ENCODE measurements around the gene CDC16.

The CDC16 gene

DNA sequence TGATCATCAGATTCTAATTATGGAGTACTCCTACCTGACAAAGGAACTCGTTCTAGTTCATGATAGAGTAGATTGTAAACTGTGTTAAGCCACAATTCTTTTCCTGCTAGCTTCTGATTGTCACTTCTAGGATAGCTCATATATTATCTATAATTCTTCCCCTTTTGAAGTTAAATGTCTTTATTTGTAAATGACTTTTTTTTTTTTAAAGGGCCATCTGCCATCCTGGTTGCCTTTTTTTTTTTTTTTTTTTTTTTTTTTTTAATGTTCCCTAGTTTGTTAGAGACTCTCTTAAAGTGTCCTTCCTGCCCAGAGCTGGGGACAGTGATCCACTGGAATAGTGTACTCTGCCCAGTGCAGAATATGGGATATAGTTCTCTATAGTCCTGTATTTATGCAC is 83.9 kb downstream of the CDC16 start:
- H3K9me3 Mint-ChIP-seq: peaks cover 15% of the 10 kb centered on the region
- H3K36me3 Mint-ChIP-seq (ENCODE audit: low read depth): peaks cover 77% of the 10 kb centered on the region
- peaks cover 46% of the 10 kb centered on the region for H3K4me1 Mint-ChIP-seq
- no peak overlapping the region for H3K4me3 Mint-ChIP-seq
- H3K27me3 Mint-ChIP-seq (ENCODE audit: low read depth, poor library complexity): no peaks in the 10 kb centered on the region
- H3K27ac Mint-ChIP-seq: no peak overlapping the region
- TF ChIP-seq, protein P1, sequence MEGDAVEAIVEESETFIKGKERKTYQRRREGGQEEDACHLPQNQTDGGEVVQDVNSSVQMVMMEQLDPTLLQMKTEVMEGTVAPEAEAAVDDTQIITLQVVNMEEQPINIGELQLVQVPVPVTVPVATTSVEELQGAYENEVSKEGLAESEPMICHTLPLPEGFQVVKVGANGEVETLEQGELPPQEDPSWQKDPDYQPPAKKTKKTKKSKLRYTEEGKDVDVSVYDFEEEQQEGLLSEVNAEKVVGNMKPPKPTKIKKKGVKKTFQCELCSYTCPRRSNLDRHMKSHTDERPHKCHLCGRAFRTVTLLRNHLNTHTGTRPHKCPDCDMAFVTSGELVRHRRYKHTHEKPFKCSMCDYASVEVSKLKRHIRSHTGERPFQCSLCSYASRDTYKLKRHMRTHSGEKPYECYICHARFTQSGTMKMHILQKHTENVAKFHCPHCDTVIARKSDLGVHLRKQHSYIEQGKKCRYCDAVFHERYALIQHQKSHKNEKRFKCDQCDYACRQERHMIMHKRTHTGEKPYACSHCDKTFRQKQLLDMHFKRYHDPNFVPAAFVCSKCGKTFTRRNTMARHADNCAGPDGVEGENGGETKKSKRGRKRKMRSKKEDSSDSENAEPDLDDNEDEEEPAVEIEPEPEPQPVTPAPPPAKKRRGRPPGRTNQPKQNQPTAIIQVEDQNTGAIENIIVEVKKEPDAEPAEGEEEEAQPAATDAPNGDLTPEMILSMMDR (IDR thresholded peaks at IDR 0.05): no peak
- no peak for DNase-seq

DNA sequence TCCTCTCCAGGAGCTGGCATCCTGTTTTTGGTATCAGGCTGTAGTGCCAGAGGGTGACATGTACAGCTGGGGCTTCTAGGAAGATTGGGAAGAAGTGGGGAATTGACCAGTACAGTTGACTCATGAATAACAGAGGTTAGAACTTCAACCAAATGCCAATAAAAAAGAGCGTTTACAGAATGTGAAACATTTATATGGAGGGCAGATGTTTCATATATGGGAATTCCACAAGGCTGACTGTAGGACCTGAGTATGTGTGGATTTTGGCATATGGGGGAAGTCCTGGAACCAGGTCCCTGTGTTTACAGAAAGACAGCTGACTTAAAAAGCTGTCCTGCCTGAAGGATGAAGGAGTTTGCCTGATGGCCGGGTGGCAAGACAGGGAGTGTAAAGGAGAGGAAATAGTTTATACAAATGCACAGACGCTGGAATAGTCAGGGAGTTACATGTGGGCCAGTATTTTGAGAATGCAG is 84.8 kb downstream of the CDC16 start:
- TF ChIP-seq, protein P1 (IDR thresholded peaks at IDR 0.05): no peak
- Mint-ChIP-seq H3K27me3 (ENCODE audit: low read depth, poor library complexity) (no peaks in the 10 kb centered on the region), H3K36me3 (ENCODE audit: low read depth) (peaks cover 85% of the 10 kb centered on the region), H3K27ac (peak overlapping the region; percentile 68), H3K4me1 (peaks cover 42% of the 10 kb centered on the region), H3K4me3 (no peak overlapping the region), H3K9me3 (peaks cover 20% of the 10 kb centered on the region)
- no peak for DNase-seq

DNA sequence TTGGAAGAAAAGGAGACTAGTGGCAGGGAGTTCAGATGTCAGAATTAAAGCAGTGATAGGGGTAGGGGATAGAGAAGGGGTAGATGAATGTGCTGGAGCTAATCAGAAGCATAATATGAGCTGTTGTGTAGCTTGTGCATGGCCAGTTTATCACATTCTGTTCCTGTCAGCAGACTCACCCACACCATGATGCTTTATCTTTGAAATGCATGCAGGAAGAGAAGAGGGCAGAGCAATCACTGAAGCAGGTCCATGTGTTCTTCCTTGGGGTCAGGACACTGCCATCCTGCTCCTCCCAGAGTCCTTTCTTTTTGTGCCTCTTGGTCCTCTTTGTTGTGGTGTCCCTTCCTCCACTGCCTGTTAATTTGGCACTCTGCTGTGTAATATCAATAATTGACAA is 85.4 kb downstream of the CDC16 start:
- H3K4me3 Mint-ChIP-seq: no peak overlapping the region
- H3K36me3 Mint-ChIP-seq (ENCODE audit: low read depth): peaks cover 88% of the 10 kb centered on the region
- TF ChIP-seq, protein P1 (IDR thresholded peaks at IDR 0.05): no peak
- peaks cover 20% of the 10 kb centered on the region for H3K9me3 Mint-ChIP-seq
- H3K27me3 Mint-ChIP-seq (ENCODE audit: low read depth, poor library complexity): no peaks in the 10 kb centered on the region
- DNase-seq: no peak
- H3K27ac Mint-ChIP-seq: peak overlapping the region; percentile 68
- peaks cover 38% of the 10 kb centered on the region for H3K4me1 Mint-ChIP-seq

DNA sequence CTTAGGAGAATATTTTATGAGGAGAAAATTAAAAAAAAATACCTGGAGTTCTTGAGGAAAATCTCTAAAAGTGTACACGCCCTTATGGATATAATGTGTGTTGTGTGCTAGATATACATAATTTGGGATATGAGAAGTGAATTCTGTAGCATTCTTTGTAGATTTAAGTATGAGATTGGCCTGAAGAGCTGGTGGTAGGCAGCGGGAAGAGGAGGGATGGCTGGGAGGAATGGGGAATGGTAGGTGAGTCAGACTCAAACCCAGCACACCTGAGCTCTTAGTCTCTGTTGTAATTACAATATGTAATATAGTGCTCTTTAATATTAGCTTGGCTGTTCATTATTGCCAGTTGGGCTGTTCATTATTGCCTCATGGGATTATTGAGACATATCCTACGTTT is 86.6 kb downstream of the CDC16 start:
- H3K27me3 Mint-ChIP-seq (ENCODE audit: low read depth, poor library complexity): no peaks in the 10 kb centered on the region
- H3K27ac Mint-ChIP-seq: no peak overlapping the region
- no peak for DNase-seq
- H3K36me3 Mint-ChIP-seq (ENCODE audit: low read depth): peaks cover 94% of the 10 kb centered on the region
- TF ChIP-seq, protein P1 (IDR thresholded peaks at IDR 0.05): no peak
- no peak overlapping the region for H3K4me3 Mint-ChIP-seq
- H3K9me3 Mint-ChIP-seq: peaks cover 20% of the 10 kb centered on the region
- peaks cover 31% of the 10 kb centered on the region for H3K4me1 Mint-ChIP-seq
